BLaER1 (cell line): ENCODE results near the gene KAT2A.
A peak's percentile ranks its signal among the peaks of the same experiment; 100 is the strongest.

ENCODE experiments used
- H3K27ac ChIP-seq: shearing (Covaris generic); formaldehyde crosslinking; 2 replicates; pipeline ENCODE4 v1.8.1; 2022
- H3K27me3 ChIP-seq: shearing (Covaris generic); formaldehyde crosslinking; 2 replicates; pipeline ENCODE4 v1.8.1; 2022
- H3K36me3 ChIP-seq: shearing (Covaris generic); formaldehyde crosslinking; 2 replicates; pipeline ENCODE4 v1.8.1; 2022
- H3K4me1 ChIP-seq: shearing (Covaris generic); formaldehyde crosslinking; 2 replicates; pipeline ENCODE4 v1.8.1; 2022
- H3K4me2 ChIP-seq: shearing (Covaris generic); formaldehyde crosslinking; 2 replicates; pipeline ENCODE4 v1.8.1; 2022
- H3K4me3 ChIP-seq: shearing (Covaris generic); formaldehyde crosslinking; 2 replicates; pipeline ENCODE4 v1.8.1; 2022
- H3K9ac ChIP-seq: shearing (Covaris generic); formaldehyde crosslinking; 2 replicates; pipeline ENCODE4 v1.8.1; 2022
- H3K9me3 ChIP-seq: shearing (Covaris generic); formaldehyde crosslinking; 2 replicates; pipeline ENCODE4 v1.8.1; 2022
- H4K20me1 ChIP-seq: shearing (Covaris generic); formaldehyde crosslinking; 2 replicates; pipeline ENCODE4 v1.8.1; 2022
- Cebpa-rat ChIP-seq: shearing (Covaris generic); IDR thresholded peaks from 2 replicates; pipeline ENCODE4 v1.8.1; 2022

KAT2A gene

GRCh38 chr17:42120770-42121769, at the start of gene KAT2A:
KAT2A (minus strand) TSS chr17:42121367; CDS start chr17:42121304, 63 bp downstream.
- Histone ChIP-seq H3K36me3 (peaks cover 64% of the 10 kb centered on the region), H3K4me2 (peak within 1 kb of the TSS; percentile 85), H3K27ac (peak within 1 kb of the TSS; percentile 49; the same call in 1 of the 2 replicates)

GRCh38 chr17:42169351-42169750, 48.2 kb upstream of the KAT2A start:
- Histone ChIP-seq H3K36me3 (no peaks in the 10 kb centered on the region), H3K4me1 (peaks cover 4% of the 10 kb centered on the region; the same call in 1 of the 2 replicates), H3K27ac (no peak overlapping the region), H3K9ac (no peak overlapping the region), H3K4me3 (no peak overlapping the region), H3K4me2 (no peak overlapping the region), H3K9me3 (no peaks in the 10 kb centered on the region), H3K27me3 (no peaks in the 10 kb centered on the region), H4K20me1 (no peaks in the 10 kb centered on the region)
- no peak for TF ChIP-seq Cebpa-rat

More at GRCh38 chr17:42120770-42121769, at the start of gene KAT2A:
- Histone ChIP-seq H3K4me3 (peak within 1 kb of the TSS; percentile 66), H4K20me1 (no peaks in the 10 kb centered on the region), H3K4me1 (peaks cover 19% of the 10 kb centered on the region), H3K9ac (peak within 1 kb of the TSS; percentile 76), H3K27me3 (no peaks in the 10 kb centered on the region), H3K9me3 (no peaks in the 10 kb centered on the region)
- TF ChIP-seq Cebpa-rat: no peak

GRCh38 chr17:42167807-42168206, 46.6 kb upstream of the KAT2A start:
- Histone ChIP-seq H3K4me3 (no peak overlapping the region), H3K27ac (no peak overlapping the region), H3K9me3 (no peaks in the 10 kb centered on the region), H3K36me3 (no peaks in the 10 kb centered on the region), H4K20me1 (no peaks in the 10 kb centered on the region), H3K27me3 (no peaks in the 10 kb centered on the region), H3K4me1 (no peaks in the 10 kb centered on the region), H3K4me2 (no peak overlapping the region), H3K9ac (no peak overlapping the region)
- no peak for TF ChIP-seq Cebpa-rat

- Histone ChIP-seq H3K4me3 (no peak overlapping the region), H3K9me3 (no peaks in the 10 kb centered on the region), H3K36me3 (no peaks in the 10 kb centered on the region), H3K27ac (no peak overlapping the region), H4K20me1 (no peaks in the 10 kb centered on the region), H3K27me3 (no peaks in the 10 kb centered on the region), H3K4me1 (peaks cover 11% of the 10 kb centered on the region), H3K4me2 (no peak overlapping the region), H3K9ac (no peak overlapping the region)
- no peak for TF ChIP-seq Cebpa-rat
These were observed 45.1 kb upstream of the KAT2A start for GRCh38 chr17:42166196-42166763.

- Histone ChIP-seq H4K20me1 (no peaks in the 10 kb centered on the region), H3K4me3 (no peak overlapping the region), H3K4me1 (peaks cover 16% of the 10 kb centered on the region), H3K9me3 (no peaks in the 10 kb centered on the region), H3K9ac (no peak overlapping the region), H3K4me2 (no peak overlapping the region), H3K27ac (no peak overlapping the region), H3K27me3 (no peaks in the 10 kb centered on the region), H3K36me3 (no peaks in the 10 kb centered on the region)
- no peak for TF ChIP-seq Cebpa-rat
These were observed 44.6 kb upstream of the KAT2A start for GRCh38 chr17:42165751-42166150.

- TF ChIP-seq Cebpa-rat: no peak
- H3K4me2 ChIP-seq: no peak overlapping the region
- no peak overlapping the region for H3K9ac ChIP-seq
- no peak overlapping the region for H3K27ac ChIP-seq
- H3K27me3 ChIP-seq: no peaks in the 10 kb centered on the region
- no peaks in the 10 kb centered on the region for H3K9me3 ChIP-seq
- no peaks in the 10 kb centered on the region for H4K20me1 ChIP-seq
- no peak overlapping the region for H3K4me3 ChIP-seq
- peaks cover 33% of the 10 kb centered on the region for H3K4me1 ChIP-seq
- H3K36me3 ChIP-seq: no peaks in the 10 kb centered on the region
These were observed 42.7 kb upstream of the KAT2A start for GRCh38 chr17:42163696-42164407.

GRCh38 chr17:42163113-42163512, 41.9 kb upstream of the KAT2A start:
- no peak for TF ChIP-seq Cebpa-rat
- Histone ChIP-seq H3K27ac (no peak overlapping the region), H3K9ac (no peak overlapping the region), H3K4me1 (peaks cover 33% of the 10 kb centered on the region), H4K20me1 (no peaks in the 10 kb centered on the region), H3K9me3 (no peaks in the 10 kb centered on the region), H3K4me3 (no peak overlapping the region), H3K36me3 (no peaks in the 10 kb centered on the region), H3K4me2 (no peak overlapping the region), H3K27me3 (no peaks in the 10 kb centered on the region)

GRCh38 chr17:42160531-42160910, 39.4 kb upstream of the KAT2A start:
- no peaks in the 10 kb centered on the region for H4K20me1 ChIP-seq
- TF ChIP-seq Cebpa-rat: no peak
- peak overlapping the region; percentile 65; the same call in 1 of the 2 replicates for H3K27ac ChIP-seq
- H3K36me3 ChIP-seq: no peaks in the 10 kb centered on the region
- H3K4me2 ChIP-seq: peak overlapping the region; percentile 71
- no peaks in the 10 kb centered on the region for H3K9me3 ChIP-seq
- peaks cover 40% of the 10 kb centered on the region for H3K4me1 ChIP-seq
- H3K4me3 ChIP-seq: no peak overlapping the region
- peak overlapping the region; percentile 38; the same call in 1 of the 2 replicates for H3K9ac ChIP-seq
- no peaks in the 10 kb centered on the region for H3K27me3 ChIP-seq

- Histone ChIP-seq H3K4me1 (peaks cover 44% of the 10 kb centered on the region), H3K27ac (peak overlapping the region; percentile 65), H3K27me3 (no peaks in the 10 kb centered on the region), H3K36me3 (no peaks in the 10 kb centered on the region), H4K20me1 (no peaks in the 10 kb centered on the region), H3K4me3 (no peak overlapping the region), H3K4me2 (peak overlapping the region; percentile 71), H3K9ac (peak overlapping the region; percentile 38; the same call in 1 of the 2 replicates), H3K9me3 (no peaks in the 10 kb centered on the region)
- TF ChIP-seq Cebpa-rat: no peak
These were observed 38.8 kb upstream of the KAT2A start for GRCh38 chr17:42159796-42160530.
